Neural progenitor cell (in vitro differentiated cells): Measurements from ENCODE around the gene CSKMT.
"Not testable (repeated sequence)": the region's sequence is repeated elsewhere in the genome, so short reads cannot be mapped to it uniquely, and the experiment has no call there.

Source experiments
- EZH2phosphoT487 ChIP-seq: fragments of 200-600 bp; sonication (generic); IDR thresholded peaks from 2 replicates; pipeline ENCODE4 v1.6.1; 2017; ENCODE audit warnings: antibody characterized with exemption
- TF ChIP-seq, protein P1 (sequence below): fragments of 200-600 bp; sonication (generic); IDR thresholded peaks from 2 replicates; pipeline ENCODE4 v1.5.1; 2017; ENCODE audit warnings: antibody characterized with exemption, mild to moderate bottlenecking

- TF ChIP-seq, protein P1, sequence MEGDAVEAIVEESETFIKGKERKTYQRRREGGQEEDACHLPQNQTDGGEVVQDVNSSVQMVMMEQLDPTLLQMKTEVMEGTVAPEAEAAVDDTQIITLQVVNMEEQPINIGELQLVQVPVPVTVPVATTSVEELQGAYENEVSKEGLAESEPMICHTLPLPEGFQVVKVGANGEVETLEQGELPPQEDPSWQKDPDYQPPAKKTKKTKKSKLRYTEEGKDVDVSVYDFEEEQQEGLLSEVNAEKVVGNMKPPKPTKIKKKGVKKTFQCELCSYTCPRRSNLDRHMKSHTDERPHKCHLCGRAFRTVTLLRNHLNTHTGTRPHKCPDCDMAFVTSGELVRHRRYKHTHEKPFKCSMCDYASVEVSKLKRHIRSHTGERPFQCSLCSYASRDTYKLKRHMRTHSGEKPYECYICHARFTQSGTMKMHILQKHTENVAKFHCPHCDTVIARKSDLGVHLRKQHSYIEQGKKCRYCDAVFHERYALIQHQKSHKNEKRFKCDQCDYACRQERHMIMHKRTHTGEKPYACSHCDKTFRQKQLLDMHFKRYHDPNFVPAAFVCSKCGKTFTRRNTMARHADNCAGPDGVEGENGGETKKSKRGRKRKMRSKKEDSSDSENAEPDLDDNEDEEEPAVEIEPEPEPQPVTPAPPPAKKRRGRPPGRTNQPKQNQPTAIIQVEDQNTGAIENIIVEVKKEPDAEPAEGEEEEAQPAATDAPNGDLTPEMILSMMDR: not testable (repeated sequence)
- not testable (repeated sequence) for TF ChIP-seq EZH2phosphoT487
Observed at GRCh38 chr11:62703921-62704320, 38.8 kb downstream of the CSKMT start.
